SU-DHL-6 (cell line): Measurements from ENCODE around the gene SNCB.
A peak's percentile ranks its signal among the peaks of the same experiment; 100 is the strongest.

Source experiments
- H2AFZ ChIP-seq: fragments of 200-600 bp; sonication (generic); 2 replicates; pipeline ENCODE4 v1.6.1; 2014; ENCODE audit warnings: low read depth, mild to moderate bottlenecking, moderate library complexity, mixed read lengths, antibody characterized with exemption, low read length; ENCODE audit not compliant: severe bottlenecking
- H3F3A ChIP-seq: fragments of 200-600 bp; shearing (Covaris generic); 2 replicates; pipeline ENCODE4 v1.6.0; 2016; ENCODE audit warnings: antibody characterized with exemption, mild to moderate bottlenecking; ENCODE audit not compliant: insufficient read depth
- H3K27ac ChIP-seq: fragments of 200-600 bp; sonication (generic); 2 replicates; pipeline ENCODE4 v1.5.1; 2016; ENCODE audit warnings: low read depth, mild to moderate bottlenecking, low read length, moderate library complexity, mixed read lengths
- H3K27me3 ChIP-seq: fragments of 200-600 bp; sonication (generic), shearing (Covaris generic); 2 replicates; pipeline ENCODE4 v1.6.0; 2014; ENCODE audit warnings: mild to moderate bottlenecking, low read length
- H3K36me3 ChIP-seq: fragments of 200-600 bp; sonication (generic); 2 replicates; pipeline ENCODE4 v1.6.1; 2014; ENCODE audit warnings: mild to moderate bottlenecking, low read length, mixed read lengths
- H3K4me2 ChIP-seq: fragments of 300-600, 200-600 bp; shearing (Covaris generic), sonication (generic); 2 replicates; pipeline ENCODE4 v1.6.0; 2014; ENCODE audit warnings: low read length, low read depth, mild to moderate bottlenecking; ENCODE audit not compliant: poor library complexity, severe bottlenecking
- H3K4me3 ChIP-seq: fragments of 200-600 bp; sonication (generic); 2 replicates; pipeline ENCODE4 v1.5.1; 2014; ENCODE audit warnings: antibody characterized with exemption, low read length, mild to moderate bottlenecking, mixed read lengths; ENCODE audit not compliant: insufficient read depth, poor library complexity, severe bottlenecking
- H3K79me2 ChIP-seq: fragments of 200-600 bp; sonication (generic); 2 replicates; pipeline ENCODE4 v1.6.1; 2014; ENCODE audit warnings: mild to moderate bottlenecking, low read length, moderate library complexity; ENCODE audit not compliant: insufficient read depth
- H3K9ac ChIP-seq: fragments of 200-600 bp; sonication (generic); 2 replicates; pipeline ENCODE4 v1.7.0; 2014; ENCODE audit warnings: mild to moderate bottlenecking, low read length
- H3K9me2 ChIP-seq: fragments of 200-600 bp; sonication (generic); replicated peaks from 2 replicates; pipeline ENCODE4 v1.6.1; 2014; ENCODE audit warnings: low read length; ENCODE audit not compliant: insufficient read depth
- H3K9me3 ChIP-seq: fragments of 200-600 bp; sonication (generic); 2 replicates; pipeline ENCODE4 v1.6.1; 2014; ENCODE audit warnings: low read length, mixed read lengths; ENCODE audit not compliant: insufficient read depth
- H4K20me1 ChIP-seq: fragments of 200-600 bp; sonication (generic); 2 replicates; pipeline ENCODE4 v1.6.1; 2014; ENCODE audit warnings: low read depth, mild to moderate bottlenecking, antibody characterized with exemption, low read length, moderate library complexity, mixed read lengths
- CTCF ChIP-seq: fragments of 200-600 bp; sonication (generic); IDR thresholded peaks from one replicate; pipeline ENCODE4 v1.5.1; 2017; ENCODE audit warnings: antibody characterized with exemption, mild to moderate bottlenecking, low read length, moderate library complexity; ENCODE audit not compliant: insufficient read depth, poor library complexity, severe bottlenecking
- EZH2phosphoT487 ChIP-seq: fragments of 200-600 bp; sonication (generic), shearing (Covaris generic); conservative IDR thresholded peaks from 2 replicates; pipeline ENCODE4 v1.6.1; 2018; ENCODE audit warnings: mild to moderate bottlenecking, antibody characterized with exemption, low read length, moderate library complexity, mixed read lengths

SNCB gene

DNA sequence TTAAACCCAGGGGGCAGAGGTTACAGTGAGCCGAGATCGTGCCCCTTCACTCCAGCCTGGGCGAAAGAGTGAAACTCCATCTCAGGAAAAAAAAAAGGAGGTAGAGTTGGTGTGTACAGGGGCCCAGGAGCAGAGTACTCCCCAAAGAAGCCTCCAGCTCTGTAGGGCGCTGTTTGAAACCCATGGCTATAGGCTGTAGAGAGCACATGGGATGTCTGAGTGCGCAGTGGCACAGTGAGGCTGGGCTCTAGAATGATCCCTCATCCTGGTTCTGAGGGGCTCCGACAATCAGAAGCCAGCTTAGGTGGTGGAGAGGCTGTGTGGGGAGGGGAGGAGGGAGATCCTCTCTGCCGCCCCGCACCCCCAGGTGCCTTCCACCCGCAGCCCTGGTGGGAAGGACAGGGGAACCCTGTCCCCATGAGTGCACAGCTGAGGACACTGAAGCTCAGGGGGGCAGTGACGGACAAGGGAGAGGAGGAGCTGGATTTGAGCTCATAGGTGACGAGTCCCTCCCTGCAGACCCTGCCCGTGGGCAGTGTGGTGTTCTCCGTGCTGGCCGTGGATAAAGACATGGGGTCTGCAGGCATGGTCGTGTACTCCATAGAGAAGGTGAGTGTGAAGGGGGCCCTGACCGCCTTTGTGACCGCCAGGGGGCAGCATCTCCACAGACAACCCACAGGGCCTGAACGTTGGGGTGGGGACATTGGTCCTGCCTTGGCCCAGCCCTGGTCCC lies 56.6 kb downstream of the SNCB start:
- Histone ChIP-seq H3K9ac (no peak overlapping the region), H3K4me3 (no peak overlapping the region), H3K27ac (no peak overlapping the region), H3K36me3 (no peaks in the 10 kb centered on the region), H4K20me1 (no peaks in the 10 kb centered on the region), H3K9me3 (no peaks in the 10 kb centered on the region), H3K9me2 (no peaks in the 10 kb centered on the region), H3F3A (no peaks in the 10 kb centered on the region), H3K79me2 (no peaks in the 10 kb centered on the region), H3K4me2 (no peak overlapping the region), H2AFZ (no peak overlapping the region), H3K27me3 (no peaks in the 10 kb centered on the region)
- TF ChIP-seq CTCF (peak; percentile 70), EZH2phosphoT487 (no peak)
